Neural crest cell (in vitro differentiated cells): ENCODE measurements around the gene PPA1. TPM values are rescaled to one million over a fixed set of nuclear protein-coding genes. Genes with fewer than 3 reads are reported as not detected.
"Not testable (repeated sequence)": the region's sequence is repeated elsewhere in the genome, so short reads cannot be mapped to it uniquely, and the experiment has no call there.

ENCODE experiments used
- DNase-seq: peaks from one replicate; pipeline ENCODE4 v3.0.0; 2021; ENCODE audit warnings: low read depth, mixed read lengths, low spot score
- H3K27ac Mint-ChIP-seq: one replicate; pipeline ENCODE4 v1.8.0; 2021; ENCODE audit warnings: mild to moderate bottlenecking, mixed read lengths; ENCODE audit not compliant: unreplicated experiment
- H3K27me3 Mint-ChIP-seq: 2 replicates; pipeline ENCODE4 v1.8.0; 2021; ENCODE audit warnings: low read depth, mild to moderate bottlenecking, mixed read lengths
- H3K36me3 Mint-ChIP-seq: 2 replicates; pipeline ENCODE4 v1.8.0; 2021; ENCODE audit warnings: low read depth, mild to moderate bottlenecking, mixed read lengths
- H3K4me1 Mint-ChIP-seq: 2 replicates; pipeline ENCODE4 v1.8.0; 2021; ENCODE audit warnings: mixed read lengths
- H3K4me3 Mint-ChIP-seq: one replicate; pipeline ENCODE4 v1.8.0; 2021; ENCODE audit warnings: mild to moderate bottlenecking, mixed read lengths
- H3K9me3 Mint-ChIP-seq: 2 replicates; pipeline ENCODE4 v1.8.0; 2021; ENCODE audit warnings: mixed read lengths
- total RNA-seq: library from RNA; stranded (reverse); gene quantifications from 2 replicates; pipeline ENCODE4 v1.2.1, GENCODE V29; 2021
- TF ChIP-seq, protein P1 (sequence below): fragments of 200-600 bp; sonication (generic); conservative IDR thresholded peaks from 2 replicates; pipeline ENCODE4 v1.5.0; 2021; ENCODE audit warnings: antibody characterized with exemption, mild to moderate bottlenecking

The PPA1 gene
- total RNA-seq, 1 donor from 2014 or later: 179 TPM

DNA sequence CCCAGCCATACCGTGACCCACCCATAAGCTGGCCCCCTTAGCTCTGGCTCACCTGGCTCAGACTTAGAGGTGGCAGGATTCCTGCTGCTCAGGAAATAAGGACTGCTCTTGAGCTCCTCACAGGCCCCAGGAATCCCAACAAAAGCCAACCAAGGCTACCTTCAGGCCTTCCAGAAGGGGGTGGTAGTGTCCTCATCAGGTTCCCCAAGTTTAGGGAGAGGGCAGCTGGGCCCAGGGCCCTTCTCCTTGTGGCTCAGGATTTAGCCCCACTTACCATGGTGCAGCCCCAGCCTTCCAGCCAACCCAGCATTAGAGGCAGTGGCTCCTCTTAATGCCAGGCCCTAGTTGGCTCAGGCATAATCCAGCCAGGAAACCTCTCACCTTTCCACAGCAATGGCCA, 27.0 kb upstream of the PPA1 start:
- Mint-ChIP-seq H3K9me3 (peaks cover 2% of the 10 kb centered on the region), H3K36me3 (no peaks in the 10 kb centered on the region), H3K27ac (no peak overlapping the region)

DNA sequence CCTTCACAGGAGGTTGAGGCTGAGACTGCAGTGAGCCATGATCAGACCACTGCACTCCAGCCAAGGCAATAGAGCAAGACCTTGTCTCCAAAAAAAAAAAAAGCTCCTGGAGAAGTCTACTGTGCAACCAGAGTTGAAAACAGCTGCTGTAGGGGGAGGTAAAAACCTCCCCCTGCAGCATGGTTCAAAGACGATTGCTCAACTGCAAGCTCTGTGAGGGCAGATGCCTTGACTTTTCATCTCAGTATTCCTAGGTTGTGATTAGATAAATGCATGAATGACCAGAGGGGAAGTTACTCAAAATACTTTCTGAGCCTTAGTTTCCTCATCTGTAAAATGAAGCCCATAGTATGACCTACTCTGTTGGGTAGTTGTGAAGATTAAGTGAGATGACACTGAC, 25.0 kb upstream of the PPA1 start:
- no peak overlapping the region for H3K27ac Mint-ChIP-seq
- peaks cover 18% of the 10 kb centered on the region for H3K4me1 Mint-ChIP-seq
- H3K9me3 Mint-ChIP-seq: peaks cover 2% of the 10 kb centered on the region
- no peak for DNase-seq
- no peaks in the 10 kb centered on the region for H3K27me3 Mint-ChIP-seq
- TF ChIP-seq, protein P1, sequence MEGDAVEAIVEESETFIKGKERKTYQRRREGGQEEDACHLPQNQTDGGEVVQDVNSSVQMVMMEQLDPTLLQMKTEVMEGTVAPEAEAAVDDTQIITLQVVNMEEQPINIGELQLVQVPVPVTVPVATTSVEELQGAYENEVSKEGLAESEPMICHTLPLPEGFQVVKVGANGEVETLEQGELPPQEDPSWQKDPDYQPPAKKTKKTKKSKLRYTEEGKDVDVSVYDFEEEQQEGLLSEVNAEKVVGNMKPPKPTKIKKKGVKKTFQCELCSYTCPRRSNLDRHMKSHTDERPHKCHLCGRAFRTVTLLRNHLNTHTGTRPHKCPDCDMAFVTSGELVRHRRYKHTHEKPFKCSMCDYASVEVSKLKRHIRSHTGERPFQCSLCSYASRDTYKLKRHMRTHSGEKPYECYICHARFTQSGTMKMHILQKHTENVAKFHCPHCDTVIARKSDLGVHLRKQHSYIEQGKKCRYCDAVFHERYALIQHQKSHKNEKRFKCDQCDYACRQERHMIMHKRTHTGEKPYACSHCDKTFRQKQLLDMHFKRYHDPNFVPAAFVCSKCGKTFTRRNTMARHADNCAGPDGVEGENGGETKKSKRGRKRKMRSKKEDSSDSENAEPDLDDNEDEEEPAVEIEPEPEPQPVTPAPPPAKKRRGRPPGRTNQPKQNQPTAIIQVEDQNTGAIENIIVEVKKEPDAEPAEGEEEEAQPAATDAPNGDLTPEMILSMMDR: no peak
- H3K36me3 Mint-ChIP-seq: no peaks in the 10 kb centered on the region
- no peak overlapping the region for H3K4me3 Mint-ChIP-seq

More for the DNA sequence above, 27.0 kb upstream of the PPA1 start:
- peaks cover 9% of the 10 kb centered on the region for H3K27me3 Mint-ChIP-seq
- no peak for DNase-seq
- H3K4me1 Mint-ChIP-seq: peaks cover 12% of the 10 kb centered on the region
- TF ChIP-seq, protein P1: no peak
- H3K4me3 Mint-ChIP-seq: no peak overlapping the region

- peaks cover 18% of the 10 kb centered on the region for H3K4me1 Mint-ChIP-seq
- not testable (repeated sequence) for H3K4me3 Mint-ChIP-seq, H3K27ac Mint-ChIP-seq, DNase-seq, H3K9me3 Mint-ChIP-seq, H3K36me3 Mint-ChIP-seq, H3K27me3 Mint-ChIP-seq
Measured at GRCh38 chr10:70257816-70258215, 24.6 kb upstream of the PPA1 start.

DNA sequence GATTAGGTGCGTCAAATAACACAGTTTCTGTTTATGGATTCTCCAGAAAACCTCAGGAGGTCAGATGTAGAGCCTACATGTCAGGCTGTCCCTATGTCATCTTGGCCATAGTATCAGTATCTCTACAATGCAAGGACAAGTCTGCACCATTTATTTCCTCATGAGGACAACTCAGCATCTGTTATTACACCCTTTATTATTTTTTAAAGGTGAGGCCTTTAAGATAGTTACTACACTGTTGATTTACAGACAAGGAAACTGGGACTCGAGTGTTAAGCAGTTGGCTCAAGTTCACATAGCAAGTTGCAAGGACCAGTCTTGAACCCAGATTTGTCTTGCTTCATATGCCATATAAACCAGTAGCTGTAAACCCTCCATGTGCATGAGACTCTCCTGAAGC, 23.2 kb upstream of the PPA1 start:
- TF ChIP-seq, protein P1: no peak
- no peak overlapping the region for H3K27ac Mint-ChIP-seq
- no peak for DNase-seq
- no peak overlapping the region for H3K4me3 Mint-ChIP-seq
- no peaks in the 10 kb centered on the region for H3K36me3 Mint-ChIP-seq
- peaks cover 18% of the 10 kb centered on the region for H3K4me1 Mint-ChIP-seq
- H3K9me3 Mint-ChIP-seq: peaks cover 5% of the 10 kb centered on the region
- no peaks in the 10 kb centered on the region for H3K27me3 Mint-ChIP-seq

- H3K27me3 Mint-ChIP-seq: no peaks in the 10 kb centered on the region
- H3K9me3 Mint-ChIP-seq: peaks cover 8% of the 10 kb centered on the region
- peak overlapping the region; percentile 91 for H3K27ac Mint-ChIP-seq
- H3K4me3 Mint-ChIP-seq: no peak overlapping the region
- H3K4me1 Mint-ChIP-seq: peaks cover 22% of the 10 kb centered on the region
- DNase-seq: no peak
- no peaks in the 10 kb centered on the region for H3K36me3 Mint-ChIP-seq
- TF ChIP-seq, protein P1: no peak
Measured at GRCh38 chr10:70255329-70256299, 22.4 kb upstream of the PPA1 start.

- Mint-ChIP-seq H3K4me3 (no peak overlapping the region), H3K4me1 (peaks cover 22% of the 10 kb centered on the region), H3K27ac (no peak overlapping the region), H3K36me3 (no peaks in the 10 kb centered on the region), H3K9me3 (peaks cover 13% of the 10 kb centered on the region), H3K27me3 (no peaks in the 10 kb centered on the region)
- TF ChIP-seq, protein P1: no peak
- DNase-seq: no peak
Measured at GRCh38 chr10:70254778-70255328, 21.6 kb upstream of the PPA1 start.
